HuH-7 (cell line): ENCODE data around the gene NEURL2.
A peak's percentile ranks its signal among the peaks of the same experiment; 100 is the strongest.
"Not testable (repeated sequence)": the region's sequence is repeated elsewhere in the genome, so short reads cannot be mapped to it uniquely, and the experiment has no call there.

ENCODE experiments used
- DNase-seq: peaks from one replicate; pipeline ENCODE4 v3.0.0; 2011; ENCODE audit warnings: low spot score

NEURL2 gene

GRCh38 chr20:45919542-45920399, 28.8 kb upstream of the NEURL2 start:
- DNase-seq: no peak

GRCh38 chr20:45918779-45919537, 27.9 kb upstream of the NEURL2 start:
- no peak for DNase-seq

- DNase-seq: no peak
Measured at GRCh38 chr20:45918182-45918737, 27.3 kb upstream of the NEURL2 start.

GRCh38 chr20:45917790-45918141, 26.8 kb upstream of the NEURL2 start:
- no peak for DNase-seq

- no peak for DNase-seq
Measured at GRCh38 chr20:45913116-45913515, 22.1 kb upstream of the NEURL2 start.

- DNase-seq: no peak
Measured at GRCh38 chr20:45912344-45912682, 21.3 kb upstream of the NEURL2 start.

GRCh38 chr20:45911486-45912343, 20.7 kb upstream of the NEURL2 start, which contains the start of gene PLTP:
Gene PLTP (minus strand): TSS chr20:45912155. CDS start chr20:45911452, 703 bp downstream.
- peak; percentile 83 for DNase-seq

GRCh38 chr20:45910670-45911485, 19.9 kb upstream of the NEURL2 start:
- peak; percentile 93 for DNase-seq

GRCh38 chr20:45909817-45910669, 19.0 kb upstream of the NEURL2 start:
- no peak for DNase-seq

GRCh38 chr20:45909336-45909808, 18.4 kb upstream of the NEURL2 start:
- DNase-seq: no peak

- no peak for DNase-seq
Measured at GRCh38 chr20:45908084-45908483, 17.1 kb upstream of the NEURL2 start.

- no peak for DNase-seq
Measured at GRCh38 chr20:45907219-45907948, 16.4 kb upstream of the NEURL2 start.

- no peak for DNase-seq
Measured at GRCh38 chr20:45905505-45906079, 14.6 kb upstream of the NEURL2 start.

GRCh38 chr20:45904583-45905504, 13.8 kb upstream of the NEURL2 start:
- DNase-seq: no peak

GRCh38 chr20:45902199-45902701, 11.2 kb upstream of the NEURL2 start:
- DNase-seq: no peak

GRCh38 chr20:45901332-45901731, 10.3 kb upstream of the NEURL2 start:
- not testable (repeated sequence) for DNase-seq

GRCh38 chr20:45899046-45899835, 8.2 kb upstream of the NEURL2 start:
- DNase-seq: no peak
